Neural cell (in vitro differentiated cells): Measurements from ENCODE around the gene HERC2. TPM values are rescaled to one million over a fixed set of nuclear protein-coding genes. Genes with fewer than 3 reads are reported as not detected.

Source experiments
- H2AFZ ChIP-seq: fragments of 200-600, 300-800 bp; sonication (generic), shearing (Covaris generic); 2 replicates; pipeline ENCODE4 v1.6.0; 2014; ENCODE audit warnings: low read depth, mild to moderate bottlenecking, antibody characterized with exemption, low read length, moderate library complexity
- H3F3A ChIP-seq: fragments of 200-600 bp; shearing (Covaris generic); 2 replicates; pipeline ENCODE4 v1.6.1; 2016; ENCODE audit warnings: mild to moderate bottlenecking, moderate library complexity, mixed read lengths, antibody characterized with exemption, low read length; ENCODE audit not compliant: insufficient read depth, poor library complexity, severe bottlenecking
- H3K27ac ChIP-seq: fragments of 200-600, 300-800 bp; sonication (generic), shearing (Covaris generic); 2 replicates; pipeline ENCODE4 v1.5.1; 2014; ENCODE audit warnings: mild to moderate bottlenecking, low read length, moderate library complexity
- H3K27me3 ChIP-seq: fragments of 300-800, 200-600 bp; sonication (generic), shearing (Covaris generic); 2 replicates; pipeline ENCODE4 v1.6.0; 2014; ENCODE audit warnings: mild to moderate bottlenecking, low read depth, low read length, moderate library complexity; ENCODE audit not compliant: insufficient read depth
- H3K36me3 ChIP-seq: fragments of 300-800, 200-600 bp; sonication (generic), shearing (Covaris generic); 2 replicates; pipeline ENCODE4 v1.5.1; 2014; ENCODE audit warnings: mild to moderate bottlenecking, antibody characterized with exemption, low read length, moderate library complexity; ENCODE audit not compliant: insufficient read depth
- H3K4me2 ChIP-seq: fragments of 300-800, 200-600 bp; sonication (generic), shearing (Covaris generic); 2 replicates; pipeline ENCODE4 v1.6.0; 2014; ENCODE audit warnings: mild to moderate bottlenecking, low read length
- H3K4me3 ChIP-seq: fragments of 300-800, 200-600 bp; sonication (generic), shearing (Covaris generic); 2 replicates; pipeline ENCODE4 v1.5.1; 2014; ENCODE audit warnings: mild to moderate bottlenecking, low read length, moderate library complexity
- H3K79me2 ChIP-seq: fragments of 200-600 bp; shearing (Covaris generic); replicated peaks from 2 replicates; pipeline ENCODE4 v1.6.0; 2014; ENCODE audit warnings: mild to moderate bottlenecking, low read length, moderate library complexity; ENCODE audit not compliant: insufficient read depth
- H3K9ac ChIP-seq: fragments of 300-800, 200-600 bp; sonication (generic), shearing (Covaris generic); 2 replicates; pipeline ENCODE4 v1.6.1; 2016; ENCODE audit warnings: mild to moderate bottlenecking, low read length, mixed read lengths
- H3K9me2 ChIP-seq: fragments of 200-600 bp; shearing (Covaris generic); 2 replicates; pipeline ENCODE4 v1.6.1; 2016; ENCODE audit warnings: mild to moderate bottlenecking, low read length, mixed read lengths; ENCODE audit not compliant: insufficient read depth
- H3K9me3 ChIP-seq: fragments of 200-600, 300-800 bp; sonication (generic), shearing (Covaris generic); 2 replicates; pipeline ENCODE4 v1.6.1; 2016; ENCODE audit warnings: mild to moderate bottlenecking, mixed run types, low read length, moderate library complexity, mixed read lengths
- H4K20me1 ChIP-seq: fragments of 200-600 bp; shearing (Covaris generic); 2 replicates; pipeline ENCODE4 v1.6.1; 2016; ENCODE audit warnings: mild to moderate bottlenecking, mixed run types; ENCODE audit not compliant: insufficient read depth
- CTCF ChIP-seq: fragments of 450-650 bp; IDR thresholded peaks from 2 replicates; pipeline ENCODE4 v1.5.1; 2014; ENCODE audit warnings: antibody characterized with exemption, mild to moderate bottlenecking, moderate library complexity; ENCODE audit not compliant: poor library complexity, severe bottlenecking
- EP300 ChIP-seq: fragments of 450-650 bp; conservative IDR thresholded peaks from 2 replicates; pipeline ENCODE4 v1.6.1; 2014; ENCODE audit warnings: antibody characterized with exemption, mild to moderate bottlenecking, moderate library complexity; ENCODE audit not compliant: poor library complexity, severe bottlenecking
- EZH2 ChIP-seq: fragments of 200-600, 300-800 bp; shearing (Covaris generic), sonication (generic); IDR thresholded peaks from 2 replicates; pipeline ENCODE4 v1.6.1; 2014; ENCODE audit warnings: antibody characterized with exemption, low read length, borderline replicate concordance, mild to moderate bottlenecking; ENCODE audit not compliant: insufficient read depth, poor library complexity, severe bottlenecking
- MXI1 ChIP-seq: fragments of 450-650 bp; conservative IDR thresholded peaks from 2 replicates; pipeline ENCODE4 v1.6.1; 2014; ENCODE audit warnings: antibody characterized with exemption, mild to moderate bottlenecking; ENCODE audit not compliant: poor library complexity, severe bottlenecking
- POLR2AphosphoS5 ChIP-seq: IDR thresholded peaks from 2 replicates; pipeline ENCODE4 v1.6.1; 2012
- RAD21 ChIP-seq: fragments of 450-650 bp; conservative IDR thresholded peaks from 2 replicates; pipeline ENCODE4 v1.6.1; 2014; ENCODE audit warnings: antibody characterized with exemption, mild to moderate bottlenecking, moderate library complexity
- REST ChIP-seq: IDR thresholded peaks from 2 replicates; pipeline ENCODE4 v1.6.1; 2012; ENCODE audit warnings: borderline replicate concordance
- SMC3 ChIP-seq: fragments of 450-650 bp; conservative IDR thresholded peaks from 2 replicates; pipeline ENCODE4 v1.6.1; 2014; ENCODE audit warnings: antibody characterized with exemption, mild to moderate bottlenecking, moderate library complexity; ENCODE audit not compliant: poor library complexity
- TAF1 ChIP-seq: IDR thresholded peaks from 2 replicates; pipeline ENCODE4 v1.6.1; 2012; ENCODE audit warnings: low read depth
- polyA plus RNA-seq: library from polyadenylated mRNA; depleted of rRNA; stranded (reverse); fragments of >200 nt; gene quantifications from 2 replicates; pipeline ENCODE4 v1.2.3, GENCODE V29; 2014

Gene HERC2
- polyA plus RNA-seq, 1 donor from 2014 or later = 47.3 TPM

DNA sequence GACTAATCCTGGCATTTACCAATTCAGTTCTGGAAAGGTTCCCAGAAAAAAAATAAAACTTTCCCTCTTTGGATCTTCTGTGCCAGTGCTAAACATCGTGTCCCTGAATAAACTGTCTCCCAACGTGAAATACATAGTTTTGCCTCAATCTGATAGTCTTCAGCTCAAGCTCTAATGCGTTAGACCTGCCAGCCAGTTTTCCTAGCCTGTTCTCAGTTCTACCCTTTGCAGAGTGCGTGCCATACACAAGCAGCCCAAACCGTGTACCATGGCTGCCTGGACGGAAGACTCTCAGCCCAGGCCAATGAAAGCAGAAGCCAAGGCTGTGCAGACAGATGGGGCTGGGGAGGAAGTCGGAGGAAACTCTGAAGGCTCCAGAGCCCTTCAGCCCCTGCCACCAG, 211.5 kb downstream of the HERC2 start:
- Histone ChIP-seq H3K9me2 (no peaks in the 10 kb centered on the region), H3F3A (no peaks in the 10 kb centered on the region), H3K4me2 (no peak overlapping the region), H2AFZ (no peak overlapping the region), H3K9ac (no peak overlapping the region), H3K36me3 (no peaks in the 10 kb centered on the region), H3K79me2 (no peaks in the 10 kb centered on the region), H3K4me3 (no peak overlapping the region), H3K27me3 (peaks cover 24% of the 10 kb centered on the region), H3K9me3 (no peaks in the 10 kb centered on the region), H3K27ac (no peak overlapping the region), H4K20me1 (no peaks in the 10 kb centered on the region)
- no peak for TF ChIP-seq EP300
- no peak for TF ChIP-seq POLR2AphosphoS5
- no peak for TF ChIP-seq REST
- TF ChIP-seq EZH2 = no peak
- no peak for TF ChIP-seq TAF1
- no peak for TF ChIP-seq MXI1
- no peak for TF ChIP-seq CTCF
- no peak for TF ChIP-seq RAD21
- TF ChIP-seq SMC3 = no peak

- no peaks in the 10 kb centered on the region for H3K9me2 ChIP-seq
- H3K27me3 ChIP-seq = peaks cover 29% of the 10 kb centered on the region
- no peak overlapping the region for H3K9ac ChIP-seq
- no peak overlapping the region for H3K4me3 ChIP-seq
- H3K36me3 ChIP-seq = no peaks in the 10 kb centered on the region
- H3K27ac ChIP-seq = no peak overlapping the region
- H3K79me2 ChIP-seq = no peaks in the 10 kb centered on the region
- no peaks in the 10 kb centered on the region for H3K9me3 ChIP-seq
- no peak for TF ChIP-seq EP300
- TF ChIP-seq CTCF = no peak
- no peak for TF ChIP-seq RAD21
- TF ChIP-seq MXI1 = no peak
- no peak for TF ChIP-seq POLR2AphosphoS5
- TF ChIP-seq REST = no peak
- TF ChIP-seq EZH2 = no peak
- no peak for TF ChIP-seq SMC3
- TF ChIP-seq TAF1 = no peak
- no peak overlapping the region for H3K4me2 ChIP-seq
- H3F3A ChIP-seq = no peaks in the 10 kb centered on the region
- H4K20me1 ChIP-seq = no peaks in the 10 kb centered on the region
- no peak overlapping the region for H2AFZ ChIP-seq
Measured at GRCh38 chr15:28109626-28110455, 212.1 kb downstream of the HERC2 start.
